ENCODE measurements around the gene MED13L.

GRCh38 chr12:116037941-116038837 lies 239.3 kb downstream of the MED13L start:
- no peak for TF ChIP-seq EZH2phosphoT487 (IDR thresholded peaks at IDR 0.05; ENCODE audit: borderline replicate concordance, low read depth, low read length)
- TF ChIP-seq, protein P1, sequence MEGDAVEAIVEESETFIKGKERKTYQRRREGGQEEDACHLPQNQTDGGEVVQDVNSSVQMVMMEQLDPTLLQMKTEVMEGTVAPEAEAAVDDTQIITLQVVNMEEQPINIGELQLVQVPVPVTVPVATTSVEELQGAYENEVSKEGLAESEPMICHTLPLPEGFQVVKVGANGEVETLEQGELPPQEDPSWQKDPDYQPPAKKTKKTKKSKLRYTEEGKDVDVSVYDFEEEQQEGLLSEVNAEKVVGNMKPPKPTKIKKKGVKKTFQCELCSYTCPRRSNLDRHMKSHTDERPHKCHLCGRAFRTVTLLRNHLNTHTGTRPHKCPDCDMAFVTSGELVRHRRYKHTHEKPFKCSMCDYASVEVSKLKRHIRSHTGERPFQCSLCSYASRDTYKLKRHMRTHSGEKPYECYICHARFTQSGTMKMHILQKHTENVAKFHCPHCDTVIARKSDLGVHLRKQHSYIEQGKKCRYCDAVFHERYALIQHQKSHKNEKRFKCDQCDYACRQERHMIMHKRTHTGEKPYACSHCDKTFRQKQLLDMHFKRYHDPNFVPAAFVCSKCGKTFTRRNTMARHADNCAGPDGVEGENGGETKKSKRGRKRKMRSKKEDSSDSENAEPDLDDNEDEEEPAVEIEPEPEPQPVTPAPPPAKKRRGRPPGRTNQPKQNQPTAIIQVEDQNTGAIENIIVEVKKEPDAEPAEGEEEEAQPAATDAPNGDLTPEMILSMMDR (conservative IDR thresholded peaks at IDR 0.05; ENCODE audit: low read length): no peak

All from OCI-LY7 (cell line).